GM12865 (cell line): Measurements from ENCODE around the gene VTI1A.

Experiments
- DNase-seq: peaks from one replicate; pipeline ENCODE4 v3.0.0; 2010; ENCODE audit warnings: low read depth
- H3K4me3 ChIP-seq: 2 replicates; pipeline ENCODE4 v1.5.1; 2011; ENCODE audit warnings: mild to moderate bottlenecking, low read depth, low read length, control low read depth
- CTCF ChIP-seq: IDR thresholded peaks from 2 replicates; pipeline ENCODE4 v1.5.1; 2011; ENCODE audit warnings: low read length, control low read depth, low read depth, inconsistent platforms; ENCODE audit not compliant: insufficient read depth; ENCODE audit errors: missing control alignments

VTI1A gene

GRCh38 chr10:112675560-112676083, 228.6 kb downstream of the VTI1A start:
- H3K4me3 ChIP-seq = no peak overlapping the region
- no peak for DNase-seq
- no peak for TF ChIP-seq CTCF

- no peak for TF ChIP-seq CTCF
- DNase-seq = no peak
- H3K4me3 ChIP-seq = no peak overlapping the region
These were observed 230.7 kb downstream of the VTI1A start for GRCh38 chr10:112677689-112678088.

- no peak for DNase-seq
- no peak overlapping the region for H3K4me3 ChIP-seq
- TF ChIP-seq CTCF = no peak
These were observed 231.6 kb downstream of the VTI1A start for GRCh38 chr10:112678581-112678980.

- DNase-seq = no peak
- H3K4me3 ChIP-seq = no peak overlapping the region
- no peak for TF ChIP-seq CTCF
These were observed 232.0 kb downstream of the VTI1A start for GRCh38 chr10:112678987-112679386.

- DNase-seq = no peak
- no peak for TF ChIP-seq CTCF
- no peak overlapping the region for H3K4me3 ChIP-seq
These were observed 232.4 kb downstream of the VTI1A start for GRCh38 chr10:112679392-112679791.

GRCh38 chr10:112680586-112680985, 233.6 kb downstream of the VTI1A start:
- no peak for DNase-seq
- TF ChIP-seq CTCF = no peak

GRCh38 chr10:112687647-112688046, 240.6 kb downstream of the VTI1A start:
- no peak for TF ChIP-seq CTCF
- no peak for DNase-seq
- no peak overlapping the region for H3K4me3 ChIP-seq

More at GRCh38 chr10:112680586-112680985, 233.6 kb downstream of the VTI1A start:
- no peak overlapping the region for H3K4me3 ChIP-seq
